ENCODE measurements around the gene LYPLA2. TPM values are rescaled to one million over a fixed set of nuclear protein-coding genes. Genes with fewer than 3 reads are reported as not detected.
A peak's percentile ranks its signal among the peaks of the same experiment; 100 is the strongest.

LYPLA2 gene
- total and polyA plus RNA-seq, 2 of the 4 experiments (the other 2 are of a cell fraction) = 44.3 to 78.6 TPM

- Histone ChIP-seq H4K8ac (ENCODE audit: low read depth in 2 of 2, low read length in 2 of 2) (no peak overlapping the region), H3K9ac (ENCODE audit: low read depth, low read length) (no peak overlapping the region), H3K36me3 (ENCODE audit: control insufficient read depth, insufficient read depth, low read length) (no peaks in the 10 kb centered on the region), H3K9me1 (ENCODE audit: insufficient read depth, low read length) (peaks cover 4% of the 10 kb centered on the region), H4K5ac (ENCODE audit: low read depth, low read length) (no peak overlapping the region), H3K14ac (replicated peaks; ENCODE audit: low read depth, low read length) (no peak overlapping the region), H2AK5ac (ENCODE audit: low read depth, low read length) (peak overlapping the region; percentile 77), H3K4me2 (ENCODE audit: low read depth, low read length) (peak overlapping the region; percentile 47), H3K18ac (ENCODE audit: low read depth, low read length) (no peak overlapping the region), H2BK5ac (ENCODE audit: low read depth, low read length, poor library complexity, severe bottlenecking) (no peak overlapping the region), H2AK9ac (replicated peaks; ENCODE audit: low read depth, low read length, poor library complexity) (no peak overlapping the region), H3K9me3 (ENCODE audit: control insufficient read depth, insufficient read depth, low read length) (no peaks in the 10 kb centered on the region), H3K27ac (ENCODE audit: insufficient read depth, low read length) (no peak overlapping the region), H3K27me3 (ENCODE audit: control insufficient read depth, insufficient read depth, low read length) (no peaks in the 10 kb centered on the region), H2BK120ac (ENCODE audit: low read depth, low read length) (no peak overlapping the region), H3K79me1 (ENCODE audit: low read depth in 1 of 2, low read length in 2 of 2) (peaks cover 14 to 17% of the 10 kb centered on the region in 2 experiments), H3K56ac (ENCODE audit: extremely low read depth, insufficient read depth, low read length) (no peak overlapping the region), H3K4ac (ENCODE audit: low read depth, low read length) (no peak overlapping the region), H3K23ac (ENCODE audit: low read depth, low read length) (no peak overlapping the region), H3K4me3 (ENCODE audit: insufficient read depth, low read depth, low read length) (no peak overlapping the region), H4K20me1 (ENCODE audit: insufficient read depth, low read length) (no peaks in the 10 kb centered on the region), H3K4me1 (ENCODE audit: control insufficient read depth, insufficient read depth, low read length) (peaks cover 3% of the 10 kb centered on the region), H2AFZ (replicated peaks; ENCODE audit: low read length, poor library complexity) (no peak overlapping the region), H2BK15ac (ENCODE audit: low read depth, low read length) (no peak overlapping the region), H2BK20ac (ENCODE audit: low read depth, low read length) (no peak overlapping the region), H4K91ac (ENCODE audit: insufficient read depth, low read depth, low read length) (no peak overlapping the region)
- intact Hi-C loops (cut with micrococcal nuclease) (no loop called here), dilution Hi-C loops (cut with HindIII; ENCODE audit: low sequenced_read_pairs, unreplicated experiment) (no loop called here), in situ Hi-C loops (cut with MboI; ENCODE audit: low sequenced_read_pairs) (no loop called here)
- TF ChIP-seq NFE2L2 (IDR thresholded peaks at IDR 0.05; ENCODE audit: low read depth, low read length) (no peak), RAD21 (IDR thresholded peaks at IDR 0.05; ENCODE audit: low read length) (no peak), ELK1 (IDR thresholded peaks at IDR 0.05; ENCODE audit: borderline replicate concordance, low read depth, low read length) (no peak), MAFK (IDR thresholded peaks at IDR 0.05; ENCODE audit: low read depth, low read length) (no peak), FOS (IDR thresholded peaks at IDR 0.05; ENCODE audit: low read depth, low read length) (no peak), POLR2A (IDR thresholded peaks at IDR 0.05; ENCODE audit: low read depth, low read length) (no peak), SMC3 (IDR thresholded peaks at IDR 0.05; ENCODE audit: low read depth, low read length) (no peak), BHLHE40 (IDR thresholded peaks at IDR 0.05; ENCODE audit: low read depth, low read length) (no peak), CTCF (conservative IDR thresholded peaks at IDR 0.05; ENCODE audit: low read depth, low read length) (no peak), RCOR1 (IDR thresholded peaks at IDR 0.05; ENCODE audit: insufficient replicate concordance, low read length) (no peak), MXI1 (IDR thresholded peaks at IDR 0.05; ENCODE audit: borderline replicate concordance, low read depth, low read length) (no peak), MAZ (IDR thresholded peaks at IDR 0.05; ENCODE audit: borderline replicate concordance, low read depth, low read length) (no peak), CHD1 (IDR thresholded peaks at IDR 0.05; ENCODE audit: low read depth, low read length) (no peak), USF2 (IDR thresholded peaks at IDR 0.05; ENCODE audit: low read depth, low read length) (no peak), CEBPB (IDR thresholded peaks at IDR 0.05; ENCODE audit: low read depth, low read length) (no peak)
- no TSS peak for BruUV-seq (replicated peaks)
- ChIA-PET CTCF (no interaction called here), POLR2A (ENCODE audit: unreplicated experiment) (no interaction called here)
- DNase-seq (no peak), ATAC-seq (ENCODE audit: low read depth) (no peak)
- WGBS, 2 experiments (ENCODE audit: extremely low coverage in 2 of 2, insufficient read length in 1 of 2) = 84% methylated on average over 4 of the region's 7 CpGs; no CpG with 5 or more reads in 1 of the 2 experiments
These were observed 32.8 kb downstream of the LYPLA2 start for GRCh38 chr1:23823767-23824166.

Data from IMR-90 (cell line).